ENCODE measurements around the gene KRT26. TPM values are rescaled to one million over a fixed set of nuclear protein-coding genes. Genes with fewer than 3 reads are reported as not detected.

The KRT26 gene
- total and polyA plus RNA-seq, 2 of the 13 experiments (the other 11 are each of a cell fraction or from before 2014, with no cell fraction given), result not detected

GRCh38 chr17:40812639-40813038 lies 40.6 kb upstream of the KRT26 start:
- TF ChIP-seq MAFF (IDR thresholded peaks at IDR 0.05; ENCODE audit: low read depth, low read length) (peak; percentile 32; the same call in 1 of the 2 replicates), ZNF414 (CRISPR knock-in tag; IDR thresholded peaks at IDR 0.05) (no peak), MAFK (conservative IDR thresholded peaks at IDR 0.05 in 1 of 2, IDR thresholded peaks at IDR 0.05 in 1 of 2; ENCODE audit: low read length in 2 of 2) (peak; percentile 21 to 53; a peak in 2 of 4 replicates)
- Histone ChIP-seq H3K9ac (ENCODE audit: insufficient read depth, low read depth, low read length) (no peak overlapping the region), H3K79me2 (ENCODE audit: insufficient read depth, low read length) (no peaks in the 10 kb centered on the region), H3K4me2 (ENCODE audit: low read depth, low read length) (no peak overlapping the region), H3K27me3 (ENCODE audit: control insufficient read depth in 1 of 2, insufficient read depth in 2 of 2, low read length in 2 of 2) (no peaks in the 10 kb centered on the region; a peak in 2 of 5 replicates), H4K20me1 (ENCODE audit: insufficient read depth, low read length) (no peaks in the 10 kb centered on the region), H3K36me3 (replicated peaks in 1 of 2; ENCODE audit: control insufficient read depth in 1 of 2, insufficient read depth in 2 of 2, low read length in 2 of 2) (peaks cover 4 to 7% of the 10 kb centered on the region in 2 experiments; a peak in 3 of 5 replicates), H2AFZ (ENCODE audit: low read length) (no peak overlapping the region), H3K9me3 (ENCODE audit: low read length) (no peaks in the 10 kb centered on the region), H3K4me3 (replicated peaks in 1 of 3; ENCODE audit: insufficient read depth in 1 of 3, low read depth in 2 of 3, low read length in 3 of 3) (no peak overlapping the region), H3K4me1 (ENCODE audit: insufficient read depth, low read length) (peaks cover 13% of the 10 kb centered on the region), H3K27ac (ENCODE audit: extremely low read length, insufficient read depth, low read length) (no peak overlapping the region)
- in situ Hi-C loops (cut with HindIII; ENCODE audit: extremely low pct_ligation_motif_present, low pct_unique_long_range_greater_than_20kb) (no loop called here), intact Hi-C loops (cut with micrococcal nuclease; ENCODE audit: unreplicated experiment) (no loop called here)
- BruUV-seq (replicated peaks), result no TSS peak
- ATAC-seq (no peak), FAIRE-seq (no peak), DNase-seq (ENCODE audit: low spot score) (no peak)
- ChIA-PET CTCF (ENCODE audit: low intra/inter-chr PET ratio, low total read pairs) (no interaction called here), POLR2A (no interaction called here)
- WGBS (ENCODE audit: low lambda C conversion rate), result 42% methylated on average over 3 of the region's 3 CpGs

- Histone ChIP-seq H3K4me1 (ENCODE audit: insufficient read depth, low read length) (no peaks in the 10 kb centered on the region; the same call in 1 of the 2 replicates), H4K20me1 (ENCODE audit: insufficient read depth, low read length) (no peaks in the 10 kb centered on the region), H3K79me2 (ENCODE audit: insufficient read depth, low read length) (no peaks in the 10 kb centered on the region), H3K36me3 (replicated peaks in 1 of 2; ENCODE audit: control insufficient read depth in 1 of 2, insufficient read depth in 2 of 2, low read length in 2 of 2) (no peaks in the 10 kb centered on the region), H3K9me3 (ENCODE audit: low read length) (no peaks in the 10 kb centered on the region), H3K4me3 (replicated peaks in 1 of 3; ENCODE audit: insufficient read depth in 1 of 3, low read depth in 2 of 3, low read length in 3 of 3) (no peak overlapping the region), H3K9ac (ENCODE audit: insufficient read depth, low read depth, low read length) (no peak overlapping the region), H3K27ac (ENCODE audit: extremely low read length, insufficient read depth, low read length) (no peak overlapping the region), H2AFZ (ENCODE audit: low read length) (no peak overlapping the region), H3K27me3 (ENCODE audit: control insufficient read depth in 1 of 2, insufficient read depth in 2 of 2, low read length in 2 of 2) (peaks cover 0 to 8% of the 10 kb centered on the region in 2 experiments; a peak in 3 of 5 replicates), H3K4me2 (ENCODE audit: low read depth, low read length) (no peak overlapping the region)
- no peak for ATAC-seq
- intact Hi-C loops (cut with micrococcal nuclease; ENCODE audit: unreplicated experiment) (no loop called here), in situ Hi-C loops (cut with HindIII; ENCODE audit: extremely low pct_ligation_motif_present, low pct_unique_long_range_greater_than_20kb) (no loop called here)
- DNase-seq (ENCODE audit: low spot score), result peak; percentile 43
- no TSS peak for BruUV-seq (replicated peaks)
- no peak for TF ChIP-seq MED8 (CRISPR knock-in tag; IDR thresholded peaks at IDR 0.05; ENCODE audit: insufficient replicate concordance)
- TF ChIP-seq ZSCAN29 (CRISPR knock-in tag; conservative IDR thresholded peaks at IDR 0.05), result no peak
- no peak for TF ChIP-seq ZNF564 (CRISPR knock-in tag; IDR thresholded peaks at IDR 0.05)
- TF ChIP-seq FOXC1 (CRISPR knock-in tag; IDR thresholded peaks at IDR 0.05; ENCODE audit: borderline replicate concordance), result no peak
- 21% methylated on average over 6 of the region's 6 CpGs for WGBS (ENCODE audit: low lambda C conversion rate)
- POLR2A ChIA-PET, result no interaction called here
- CTCF ChIA-PET (ENCODE audit: low intra/inter-chr PET ratio, low total read pairs), result no interaction called here
- no peak for FAIRE-seq
Measured at GRCh38 chr17:40810494-40810893, 38.5 kb upstream of the KRT26 start.
